ENCODE measurements around the gene GRAP2. TPM values are rescaled to one million over a fixed set of nuclear protein-coding genes. Genes with fewer than 3 reads are reported as not detected.
A peak's percentile ranks its signal among the peaks of the same experiment; 100 is the strongest.

Gene GRAP2
- polyA plus RNA-seq, 3 donors, result 0.05 to 4.2 (median 0.97) TPM

GRCh38 chr22:39973656-39974055, 72.8 kb downstream of the GRAP2 start:
- Histone ChIP-seq H2AFZ (ENCODE audit: insufficient read depth, low read depth, low read length, poor library complexity, severe bottlenecking) (no peak overlapping the region), H3K79me2 (ENCODE audit: insufficient read depth, low read length) (no peaks in the 10 kb centered on the region), H3K27ac (ENCODE audit: low read depth in 1 of 2, low read length in 2 of 2) (no peak overlapping the region), H3K4me2 (replicated peaks; ENCODE audit: extremely low read depth, low read length, poor library complexity, severe bottlenecking) (no peak overlapping the region), H3K4me3 (replicated peaks in 1 of 3; ENCODE audit: low read depth in 2 of 3, low read length in 3 of 3) (no peak overlapping the region), H3K27me3 (ENCODE audit: control insufficient read depth in 2 of 2, insufficient read depth in 2 of 2, low read length in 2 of 2) (peaks cover 22 to 43% of the 10 kb centered on the region in 2 donors), H3K4me1 (ENCODE audit: control insufficient read depth in 1 of 2, insufficient read depth in 2 of 2, low read length in 2 of 2) (no peaks in the 10 kb centered on the region), H4K20me1 (ENCODE audit: insufficient read depth, low read length) (no peaks in the 10 kb centered on the region), H3K36me3 (replicated peaks in 1 of 2; ENCODE audit: control insufficient read depth in 1 of 2, insufficient read depth in 2 of 2, low read length in 2 of 2) (no peaks in the 10 kb centered on the region), H3K9me3 (replicated peaks in 1 of 2; ENCODE audit: control insufficient read depth in 1 of 2, insufficient read depth in 1 of 2, low read length in 2 of 2) (no peaks in the 10 kb centered on the region), H3K9ac (ENCODE audit: insufficient read depth, low read length, poor library complexity, severe bottlenecking) (no peak overlapping the region)
- no peak for TF ChIP-seq CTCF (IDR thresholded peaks at IDR 0.05)
- Mint-ChIP-seq H3K36me3 (peaks cover 0 to 2% of the 10 kb centered on the region in 2 donors), H3K4me1 (no peaks in the 10 kb centered on the region), H3K9me3 (peaks cover 0 to 5% (median 0%) of the 10 kb centered on the region in 7 donors), H3K27me3 (ENCODE audit: low read depth in 3 of 3) (peaks cover 49 to 73% (median 73%) of the 10 kb centered on the region in 3 donors), H3K4me3 (peak overlapping the region in 1 of 2 donors; percentile 8), H3K27ac (peak overlapping the region in 1 of 7 donors; percentile 15)
- no peak for DNase-seq
- 65% methylated on average over 5 of the region's 5 CpGs for WGBS (ENCODE audit: insufficient coverage)
- intact Hi-C loops (cut with micrococcal nuclease), result no loop called here

- WGBS (ENCODE audit: insufficient coverage), result 100% methylated on average over 2 of the region's 5 CpGs
- intact Hi-C loops (cut with micrococcal nuclease), result no loop called here
- peaks cover 0 to 5% (median 0%) of the 10 kb centered on the region in 7 donors for H3K9me3 Mint-ChIP-seq
Observed at GRCh38 chr22:39974065-39974464, 73.2 kb downstream of the GRAP2 start.

More at GRCh38 chr22:39974065-39974464, 73.2 kb downstream of the GRAP2 start:
- Mint-ChIP-seq H3K4me3 (no peak overlapping the region), H3K27me3 (ENCODE audit: low read depth in 3 of 3) (peaks cover 53 to 74% (median 69%) of the 10 kb centered on the region in 3 donors), H3K36me3 (peaks cover 0 to 2% of the 10 kb centered on the region in 2 donors), H3K27ac (no peak overlapping the region), H3K4me1 (no peaks in the 10 kb centered on the region)
- Histone ChIP-seq H2AFZ (ENCODE audit: insufficient read depth, low read depth, low read length, poor library complexity, severe bottlenecking) (no peak overlapping the region), H3K9ac (ENCODE audit: insufficient read depth, low read length, poor library complexity, severe bottlenecking) (no peak overlapping the region), H3K79me2 (ENCODE audit: insufficient read depth, low read length) (no peaks in the 10 kb centered on the region), H3K4me3 (replicated peaks in 1 of 3; ENCODE audit: low read depth in 2 of 3, low read length in 3 of 3) (no peak overlapping the region), H3K9me3 (replicated peaks in 1 of 2; ENCODE audit: control insufficient read depth in 1 of 2, insufficient read depth in 1 of 2, low read length in 2 of 2) (no peaks in the 10 kb centered on the region), H3K27me3 (ENCODE audit: control insufficient read depth in 2 of 2, insufficient read depth in 2 of 2, low read length in 2 of 2) (peaks cover 22 to 44% of the 10 kb centered on the region in 2 donors), H3K4me1 (ENCODE audit: control insufficient read depth in 1 of 2, insufficient read depth in 2 of 2, low read length in 2 of 2) (no peaks in the 10 kb centered on the region), H3K27ac (ENCODE audit: low read depth in 1 of 2, low read length in 2 of 2) (no peak overlapping the region), H3K36me3 (replicated peaks in 1 of 2; ENCODE audit: control insufficient read depth in 1 of 2, insufficient read depth in 2 of 2, low read length in 2 of 2) (no peaks in the 10 kb centered on the region), H3K4me2 (replicated peaks; ENCODE audit: extremely low read depth, low read length, poor library complexity, severe bottlenecking) (no peak overlapping the region), H4K20me1 (ENCODE audit: insufficient read depth, low read length) (no peaks in the 10 kb centered on the region)
- DNase-seq, result no peak
- TF ChIP-seq CTCF (IDR thresholded peaks at IDR 0.05), result no peak

Measured in CD14-positive monocyte (primary cell).